Loucy (cell line): Measurements from ENCODE around the gene ATP5ME.
"Not testable (repeated sequence)": the region's sequence is repeated elsewhere in the genome, so short reads cannot be mapped to it uniquely, and the experiment has no call there.

Experiments used
- H2AFZ ChIP-seq: fragments of 200-600 bp; sonication (generic); 2 replicates; pipeline ENCODE4 v1.6.0; 2016; ENCODE audit warnings: antibody characterized with exemption, mild to moderate bottlenecking, low read length, moderate library complexity
- H3F3A ChIP-seq: fragments of 200-600 bp; 2 replicates; pipeline ENCODE4 v1.6.0; 2016; ENCODE audit warnings: antibody characterized with exemption, low read depth, mild to moderate bottlenecking
- H3K27me3 ChIP-seq: fragments of 200-600 bp; sonication (generic); 2 replicates; pipeline ENCODE4 v1.6.1; 2014; ENCODE audit warnings: low read length, mild to moderate bottlenecking; ENCODE audit not compliant: insufficient read depth, poor library complexity, severe bottlenecking
- H3K36me3 ChIP-seq: fragments of 200-600 bp; sonication (generic); 2 replicates; pipeline ENCODE4 v1.6.1; 2016; ENCODE audit warnings: low read length; ENCODE audit not compliant: insufficient read depth
- H3K4me1 ChIP-seq: fragments of 200-600 bp; sonication (generic); 2 replicates; pipeline ENCODE4 v1.5.1; 2014; ENCODE audit warnings: low read length, mild to moderate bottlenecking; ENCODE audit not compliant: insufficient read depth, poor library complexity, severe bottlenecking
- H3K4me2 ChIP-seq: fragments of 200-600 bp; sonication (generic); 2 replicates; pipeline ENCODE4 v1.6.0; 2014; ENCODE audit warnings: antibody characterized with exemption, low read length, low read depth, mild to moderate bottlenecking; ENCODE audit not compliant: poor library complexity, severe bottlenecking
- H3K4me3 ChIP-seq: fragments of 200-600 bp; sonication (generic); 2 replicates; pipeline ENCODE4 v1.5.1; 2014; ENCODE audit warnings: low read length, mild to moderate bottlenecking, mixed read lengths; ENCODE audit not compliant: poor library complexity, severe bottlenecking
- H3K79me2 ChIP-seq: fragments of 200-600 bp; sonication (generic); 2 replicates; pipeline ENCODE4 v1.6.1; 2014; ENCODE audit warnings: low read length; ENCODE audit not compliant: insufficient read depth
- H3K9ac ChIP-seq: fragments of 200-600 bp; sonication (generic); 2 replicates; pipeline ENCODE4 v1.6.0; 2014; ENCODE audit warnings: mild to moderate bottlenecking, low read depth, low read length, moderate library complexity; ENCODE audit not compliant: poor library complexity, severe bottlenecking
- H3K9me2 ChIP-seq: fragments of 200-600 bp; sonication (generic); replicated peaks from 2 replicates; pipeline ENCODE4 v1.6.1; 2016; ENCODE audit warnings: low read depth, low read length, mixed read lengths
- H3K9me3 ChIP-seq: fragments of 200-600 bp; sonication (generic); 2 replicates; pipeline ENCODE4 v1.6.1; 2014; ENCODE audit warnings: mild to moderate bottlenecking, antibody characterized with exemption, low read length, low read depth; ENCODE audit not compliant: insufficient read depth
- H4K20me1 ChIP-seq: fragments of 200-600 bp; sonication (generic); 2 replicates; pipeline ENCODE4 v1.6.0; 2014; ENCODE audit warnings: antibody characterized with exemption, low read length, mild to moderate bottlenecking; ENCODE audit not compliant: insufficient read depth, poor library complexity, severe bottlenecking
- CTCF ChIP-seq: fragments of 200-600 bp; sonication (generic); conservative IDR thresholded peaks from 2 replicates; pipeline ENCODE4 v1.5.1; 2014; ENCODE audit warnings: mild to moderate bottlenecking, antibody characterized with exemption, low read length
- EZH2phosphoT487 ChIP-seq: fragments of 200-600 bp; IDR thresholded peaks from 2 replicates; pipeline ENCODE4 v1.6.1; 2018; ENCODE audit warnings: antibody characterized with exemption, mild to moderate bottlenecking, moderate library complexity, borderline replicate concordance

Gene ATP5ME

GRCh38 chr4:675036-675882 is 1.2 kb upstream of the ATP5ME start:
- no peaks in the 10 kb centered on the region for H3F3A ChIP-seq
- H3K9ac ChIP-seq: peak overlapping the region; percentile 95
- H3K79me2 ChIP-seq: peaks cover 24% of the 10 kb centered on the region
- H3K9me2 ChIP-seq: no peaks in the 10 kb centered on the region
- H3K9me3 ChIP-seq: no peaks in the 10 kb centered on the region
- peaks cover 3% of the 10 kb centered on the region for H4K20me1 ChIP-seq
- H2AFZ ChIP-seq: peak overlapping the region; percentile 85; the same call in 1 of the 2 replicates
- peaks cover 24% of the 10 kb centered on the region for H3K4me1 ChIP-seq
- H3K4me3 ChIP-seq: peak overlapping the region; percentile 85
- TF ChIP-seq EZH2phosphoT487: no peak
- no peak for TF ChIP-seq CTCF
- H3K4me2 ChIP-seq: peak overlapping the region; percentile 98
- H3K36me3 ChIP-seq: peaks cover 8% of the 10 kb centered on the region; the same call in 1 of the 2 replicates
- H3K27me3 ChIP-seq: no peaks in the 10 kb centered on the region

GRCh38 chr4:673349-674091 is 556 bp downstream of the ATP5ME start:
- H3K9me3 ChIP-seq: no peaks in the 10 kb centered on the region
- H4K20me1 ChIP-seq: peaks cover 3% of the 10 kb centered on the region
- H3K4me2 ChIP-seq: peak overlapping the region; percentile 84
- peaks cover 24% of the 10 kb centered on the region for H3K79me2 ChIP-seq
- H3K4me3 ChIP-seq: peak overlapping the region; percentile 84
- H3K36me3 ChIP-seq: peaks cover 8% of the 10 kb centered on the region; the same call in 1 of the 2 replicates
- TF ChIP-seq EZH2phosphoT487 (no peak), CTCF (no peak)
- H3K9ac ChIP-seq: peak overlapping the region; percentile 87
- no peak overlapping the region for H2AFZ ChIP-seq
- H3K27me3 ChIP-seq: no peaks in the 10 kb centered on the region
- H3F3A ChIP-seq: no peaks in the 10 kb centered on the region
- peaks cover 24% of the 10 kb centered on the region for H3K4me1 ChIP-seq
- no peaks in the 10 kb centered on the region for H3K9me2 ChIP-seq

- H3K79me2 ChIP-seq: peaks cover 24% of the 10 kb centered on the region
- no peak for TF ChIP-seq EZH2phosphoT487
- no peak for TF ChIP-seq CTCF
Measured at GRCh38 chr4:671769-672168, 2.3 kb downstream of the ATP5ME start.

GRCh38 chr4:669806-670559 is 4.1 kb downstream of the ATP5ME start:
- H3K27me3 ChIP-seq, H3K9me2 ChIP-seq, H4K20me1 ChIP-seq, H3K9me3 ChIP-seq, H2AFZ ChIP-seq, H3K4me1 ChIP-seq, H3K4me3 ChIP-seq, H3K4me2 ChIP-seq, H3F3A ChIP-seq, H3K36me3 ChIP-seq, H3K9ac ChIP-seq: not testable (repeated sequence)
- H3K79me2 ChIP-seq: peaks cover 23% of the 10 kb centered on the region

More at GRCh38 chr4:671769-672168, 2.3 kb downstream of the ATP5ME start:
- H3K4me3 ChIP-seq: no peak overlapping the region
- H2AFZ ChIP-seq: no peak overlapping the region
- no peaks in the 10 kb centered on the region for H3K9me3 ChIP-seq
- H4K20me1 ChIP-seq: peaks cover 3% of the 10 kb centered on the region
- H3K36me3 ChIP-seq: peaks cover 8% of the 10 kb centered on the region; the same call in 1 of the 2 replicates
- H3K9me2 ChIP-seq: no peaks in the 10 kb centered on the region
- H3K27me3 ChIP-seq: no peaks in the 10 kb centered on the region
- peaks cover 24% of the 10 kb centered on the region for H3K4me1 ChIP-seq
- H3K4me2 ChIP-seq: no peak overlapping the region
- no peak overlapping the region for H3K9ac ChIP-seq
- no peaks in the 10 kb centered on the region for H3F3A ChIP-seq

GRCh38 chr4:668219-668618 is 5.9 kb downstream of the ATP5ME start:
- H3K27me3 ChIP-seq, H3K9me3 ChIP-seq, H3K9ac ChIP-seq, H3K4me2 ChIP-seq, H2AFZ ChIP-seq, H4K20me1 ChIP-seq, H3K36me3 ChIP-seq, H3F3A ChIP-seq, H3K9me2 ChIP-seq, H3K4me3 ChIP-seq: not testable (repeated sequence)
- H3K4me1 ChIP-seq: peaks cover 13% of the 10 kb centered on the region
- peaks cover 25% of the 10 kb centered on the region for H3K79me2 ChIP-seq
